AG04449 (cell line): ENCODE results near the gene CREG1.

Experiments
- CTCF ChIA-PET: fragments of 350-600 bp; formaldehyde crosslinking; extraction: SDS; loops from one replicate; lab custom pipeline; 2021; ENCODE audit warnings: antibody characterized with exemption; lab: Yijun Ruan, JAX
- POLR2A ChIA-PET: fragments of 400-600, 350-600 bp; formaldehyde crosslinking; extraction: SDS; loops from one replicate; lab custom pipeline; 2020; ENCODE audit warnings: antibody characterized with exemption, inconsistent platforms; lab: Yijun Ruan, JAX
- DNase-seq: peaks from one replicate; pipeline ENCODE4 v3.0.0-alpha.2; 2010; ENCODE audit warnings: low read depth, low spot score
- H3K4me3 ChIP-seq: 2 replicates; pipeline ENCODE4 v1.5.1; 2011; ENCODE audit warnings: low read depth, mild to moderate bottlenecking, control low read depth, low read length
- TF ChIP-seq, protein P1 (sequence below): IDR thresholded peaks from one replicate; pipeline ENCODE4 v1.5.1; 2011; ENCODE audit warnings: mild to moderate bottlenecking, moderate library complexity, low read length, control low read depth, inconsistent platforms; ENCODE audit not compliant: insufficient read depth; ENCODE audit errors: missing control alignments

Gene CREG1

DNA sequence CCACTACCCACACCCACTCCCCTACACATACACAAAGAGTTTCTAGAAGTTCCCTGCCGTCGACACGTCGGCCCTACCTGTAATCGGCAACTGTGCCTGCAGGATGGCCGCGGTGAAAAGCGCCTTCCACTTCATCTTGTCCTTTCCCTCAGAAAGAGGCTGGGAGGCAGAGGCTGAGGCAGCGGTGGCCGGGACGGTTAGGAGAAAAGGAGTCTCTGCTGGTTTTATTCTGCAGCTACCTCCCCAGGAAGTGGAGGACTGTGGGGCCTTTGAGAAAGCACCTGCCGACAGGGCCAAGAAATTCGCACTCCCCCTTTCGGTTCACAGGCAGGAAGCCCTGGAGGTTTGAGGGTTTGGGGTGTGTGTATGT lies 35.2 kb downstream of the CREG1 start, which contains the start of gene CD247:
TSS of gene CD247 (minus strand) at position 199 of the 370 bp plus-strand sequence. CDS start at position 135, 64 bp downstream.
- ChIA-PET POLR2A (no interaction called here), CTCF (interaction anchor here (0.9 to 1.6 kb wide), 3 partner anchors 11 to 459 kb away, joined by 3 to 4 read pairs (median 3); no protein-coding TSS in a partner anchor)
- TF ChIP-seq, protein P1, sequence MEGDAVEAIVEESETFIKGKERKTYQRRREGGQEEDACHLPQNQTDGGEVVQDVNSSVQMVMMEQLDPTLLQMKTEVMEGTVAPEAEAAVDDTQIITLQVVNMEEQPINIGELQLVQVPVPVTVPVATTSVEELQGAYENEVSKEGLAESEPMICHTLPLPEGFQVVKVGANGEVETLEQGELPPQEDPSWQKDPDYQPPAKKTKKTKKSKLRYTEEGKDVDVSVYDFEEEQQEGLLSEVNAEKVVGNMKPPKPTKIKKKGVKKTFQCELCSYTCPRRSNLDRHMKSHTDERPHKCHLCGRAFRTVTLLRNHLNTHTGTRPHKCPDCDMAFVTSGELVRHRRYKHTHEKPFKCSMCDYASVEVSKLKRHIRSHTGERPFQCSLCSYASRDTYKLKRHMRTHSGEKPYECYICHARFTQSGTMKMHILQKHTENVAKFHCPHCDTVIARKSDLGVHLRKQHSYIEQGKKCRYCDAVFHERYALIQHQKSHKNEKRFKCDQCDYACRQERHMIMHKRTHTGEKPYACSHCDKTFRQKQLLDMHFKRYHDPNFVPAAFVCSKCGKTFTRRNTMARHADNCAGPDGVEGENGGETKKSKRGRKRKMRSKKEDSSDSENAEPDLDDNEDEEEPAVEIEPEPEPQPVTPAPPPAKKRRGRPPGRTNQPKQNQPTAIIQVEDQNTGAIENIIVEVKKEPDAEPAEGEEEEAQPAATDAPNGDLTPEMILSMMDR: no peak
- no peak for DNase-seq
- no peak within 1 kb of the TSS for H3K4me3 ChIP-seq

DNA sequence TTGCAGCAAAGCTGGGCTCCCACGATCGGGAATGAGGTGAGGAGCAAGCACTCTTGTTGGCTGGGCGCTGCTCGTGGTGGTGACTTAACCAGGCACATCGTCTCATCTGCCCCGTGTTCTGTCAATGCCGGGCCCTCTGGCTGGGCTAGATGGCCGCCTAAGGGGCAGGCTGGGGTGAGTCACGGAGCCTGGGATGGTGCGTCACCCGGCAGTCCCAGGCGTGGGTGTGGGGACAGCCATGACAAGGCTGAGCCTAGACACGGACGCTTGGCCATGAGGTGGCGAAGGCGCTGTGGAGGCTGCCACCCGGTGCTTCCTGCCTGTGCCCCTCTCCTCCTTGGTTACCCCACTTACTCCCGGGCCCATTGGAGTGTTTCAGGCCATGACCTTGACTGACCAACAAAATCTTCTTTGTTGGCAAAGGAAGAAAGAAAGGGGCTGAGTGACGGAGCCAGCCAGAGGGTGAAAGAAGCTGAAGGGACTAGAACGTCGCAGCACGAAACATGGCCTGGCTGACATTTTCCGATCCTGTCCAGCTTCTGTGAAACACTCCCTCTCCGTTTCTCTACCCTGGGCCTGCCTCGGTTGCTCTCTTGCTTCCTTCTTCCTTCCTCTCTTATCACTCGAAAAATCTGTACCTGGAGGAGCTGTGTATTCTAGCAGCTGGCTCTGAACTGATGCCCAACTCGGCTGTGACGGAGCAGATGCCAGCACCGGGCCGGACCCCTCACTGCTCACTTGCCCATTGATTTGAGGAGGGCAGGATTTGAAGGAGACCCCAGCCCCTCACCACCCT lies 35.8 kb downstream of the CREG1 start:
- ChIA-PET CTCF (interaction anchor here (1.6 kb wide), 1 partner anchor 15 kb away, joined by 4 read pairs; no protein-coding TSS in a partner anchor), POLR2A (no interaction called here)
- DNase-seq: no peak

DNA sequence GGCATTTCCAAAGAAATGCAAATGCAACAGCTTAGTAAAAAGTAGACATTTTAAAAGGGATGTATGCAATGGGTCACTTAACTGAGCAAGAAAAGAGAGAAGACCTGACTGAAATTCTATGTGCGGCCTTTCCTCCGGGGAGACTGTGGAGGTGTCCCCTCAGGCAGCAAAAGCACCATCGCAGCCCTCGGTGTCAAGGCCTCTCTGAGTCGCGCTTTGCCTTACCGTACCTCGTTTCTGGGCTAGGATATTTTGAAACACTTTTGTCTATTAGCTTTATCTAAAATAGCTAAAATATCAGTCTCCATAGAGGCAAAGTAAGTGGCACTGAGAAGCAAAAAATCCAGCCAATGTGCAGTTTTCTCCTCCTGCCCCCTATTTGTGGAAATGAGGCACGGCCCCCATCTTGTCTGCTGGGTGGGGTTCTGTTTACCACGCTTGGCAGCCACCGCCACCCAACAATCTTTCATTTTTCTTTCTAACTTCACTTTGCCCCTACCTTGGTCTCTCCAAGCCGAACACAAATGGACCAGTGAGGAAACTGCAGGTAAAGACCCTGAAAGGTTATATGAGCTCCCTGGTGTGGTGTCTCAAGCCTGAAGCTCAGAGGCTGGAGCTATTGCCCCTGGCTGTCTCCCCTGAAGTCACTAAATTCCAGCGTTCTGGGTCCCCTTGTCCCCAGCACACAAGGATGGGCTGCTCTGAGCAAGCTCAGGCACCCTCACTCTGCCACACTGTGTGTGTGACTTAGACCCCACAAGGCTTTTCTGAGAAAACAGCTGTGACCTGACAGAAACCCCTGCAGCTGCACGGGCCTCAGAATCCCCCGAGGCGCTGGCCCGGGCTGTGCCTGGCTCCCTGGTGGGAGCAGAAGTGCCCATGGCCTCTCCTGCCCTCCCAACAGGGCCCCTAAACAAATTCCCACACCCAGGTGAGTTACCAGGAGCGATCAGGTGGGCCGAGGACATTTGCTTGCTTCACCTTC lies 36.9 kb downstream of the CREG1 start:
- no peak for DNase-seq
- H3K4me3 ChIP-seq: no peak overlapping the region
- TF ChIP-seq, protein P1: no peak
- CTCF ChIA-PET: no interaction called here
- POLR2A ChIA-PET: no interaction called here

More for the DNA sequence above, 35.8 kb downstream of the CREG1 start:
- no peak overlapping the region for H3K4me3 ChIP-seq
- TF ChIP-seq, protein P1: no peak

DNA sequence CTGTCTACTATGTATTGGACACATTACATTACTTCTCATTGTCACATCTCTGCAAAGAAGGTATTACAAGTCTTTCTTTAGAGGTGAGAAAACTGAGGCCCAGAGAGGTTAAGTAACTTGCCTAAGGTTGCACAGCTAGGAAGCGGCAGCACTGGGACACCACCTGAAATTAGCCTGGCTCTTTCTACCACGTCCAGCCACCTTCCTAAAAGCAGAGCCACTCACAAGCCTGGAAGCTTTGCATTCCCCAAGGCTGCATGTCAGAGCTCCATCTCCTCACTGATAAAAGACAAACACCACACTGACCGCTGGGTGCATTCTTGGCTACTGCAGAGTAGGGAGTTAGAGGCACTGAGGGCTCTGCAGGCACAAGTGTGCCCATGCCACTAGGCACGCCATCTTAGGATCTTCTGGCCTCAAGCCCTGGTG lies 37.7 kb downstream of the CREG1 start:
- ChIA-PET POLR2A (no interaction called here), CTCF (no interaction called here)
- H3K4me3 ChIP-seq: no peak overlapping the region
- DNase-seq: no peak
- TF ChIP-seq, protein P1: no peak

DNA sequence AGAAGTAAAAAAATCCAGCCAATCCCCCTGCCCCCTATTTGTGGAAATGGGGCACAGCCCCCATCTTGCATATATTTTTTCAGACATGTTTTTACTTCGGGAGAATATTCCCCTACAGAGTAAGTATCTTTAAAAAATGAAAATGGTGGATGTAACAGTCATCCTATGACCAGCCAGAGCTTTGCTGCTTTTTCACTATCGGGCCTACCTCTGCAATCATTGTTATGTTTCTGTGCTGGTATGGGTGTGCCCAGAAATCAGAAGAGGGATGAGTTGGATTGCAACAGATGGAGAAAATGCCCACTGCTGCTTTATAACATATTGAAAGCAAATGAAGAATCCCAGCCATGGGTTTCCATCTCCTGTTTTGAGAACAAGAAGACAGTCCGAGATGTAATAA lies 38.1 kb downstream of the CREG1 start:
- ChIA-PET POLR2A (no interaction called here), CTCF (interaction anchor here (1.1 kb wide), 2 partner anchors 18 to 25 kb away, joined by 3 to 7 read pairs; no protein-coding TSS in a partner anchor)
- no peak for DNase-seq
- TF ChIP-seq, protein P1: no peak
- H3K4me3 ChIP-seq: no peak overlapping the region
